Right lobe of liver (tissue), 4 donors: ENCODE measurements around the gene CCT6B.

Experiments used
- POLR2A ChIP-seq: fragments of 450-650 bp; IDR thresholded peaks from one replicate; pipeline ENCODE4 v1.6.1; 2017; ENCODE audit warnings: antibody characterized with exemption, mild to moderate bottlenecking
- TF ChIP-seq, protein P1 (sequence below), 4 donors: fragments of 200-600 bp in 3 of 4; fragments of 450-650 bp in 1 of 4; IDR thresholded peaks; one replicate each; pipeline versions ENCODE4 v1.5.1 to v1.8.0; 2016 to 2022; ENCODE audit warnings: antibody characterized with exemption in 4 of 4, mild to moderate bottlenecking in 2 of 4
- donor health status: DM: no; HTN: no; CAD: no.
- donor health status: DM: no; HTN: no; CAD: no.
- donor health status: DM: no; HTN: yes; CAD: no.

DNA sequence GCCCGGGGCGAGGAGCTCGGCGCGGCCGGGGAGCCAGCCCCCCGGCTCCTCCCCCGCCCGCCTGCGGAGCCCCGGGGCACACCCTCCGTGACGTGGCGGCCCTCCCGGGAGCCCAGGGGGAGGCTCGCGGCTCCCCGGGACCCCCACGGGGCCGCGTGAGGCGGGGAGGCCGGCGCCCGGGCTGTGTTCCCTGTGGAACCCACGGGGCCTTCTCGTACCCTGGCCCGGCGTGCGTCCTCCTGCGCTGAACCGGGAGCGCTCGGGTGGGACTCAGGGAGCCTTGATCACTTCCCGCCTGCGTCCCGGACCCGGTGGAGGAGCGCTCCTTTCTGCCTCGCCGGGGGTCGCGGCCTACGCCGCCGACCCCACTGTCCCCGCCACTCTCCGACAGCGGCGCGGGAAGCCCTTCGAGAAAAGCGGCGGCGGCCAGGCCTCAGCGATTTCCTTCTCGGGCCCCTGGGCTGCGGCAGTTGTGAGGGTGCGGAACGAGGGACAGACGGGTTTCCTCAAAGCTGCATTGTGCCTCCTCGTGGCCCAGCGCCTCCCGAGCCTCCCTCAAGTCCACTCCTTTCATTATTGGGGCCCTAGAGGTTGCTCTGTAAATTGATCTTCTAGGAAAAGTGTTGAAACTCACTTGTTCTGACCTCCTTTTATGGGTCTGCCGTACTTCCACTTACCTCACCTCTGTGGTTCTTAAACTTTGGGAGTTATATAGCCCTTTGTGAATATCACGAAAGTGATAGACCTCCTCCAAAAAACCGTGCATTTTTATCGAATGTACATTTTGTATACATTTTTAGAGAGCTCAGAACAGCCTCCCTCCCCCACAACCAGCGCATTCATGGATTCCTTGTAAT lies 19.6 kb upstream of the CCT6B start:
- TF ChIP-seq, protein P1, sequence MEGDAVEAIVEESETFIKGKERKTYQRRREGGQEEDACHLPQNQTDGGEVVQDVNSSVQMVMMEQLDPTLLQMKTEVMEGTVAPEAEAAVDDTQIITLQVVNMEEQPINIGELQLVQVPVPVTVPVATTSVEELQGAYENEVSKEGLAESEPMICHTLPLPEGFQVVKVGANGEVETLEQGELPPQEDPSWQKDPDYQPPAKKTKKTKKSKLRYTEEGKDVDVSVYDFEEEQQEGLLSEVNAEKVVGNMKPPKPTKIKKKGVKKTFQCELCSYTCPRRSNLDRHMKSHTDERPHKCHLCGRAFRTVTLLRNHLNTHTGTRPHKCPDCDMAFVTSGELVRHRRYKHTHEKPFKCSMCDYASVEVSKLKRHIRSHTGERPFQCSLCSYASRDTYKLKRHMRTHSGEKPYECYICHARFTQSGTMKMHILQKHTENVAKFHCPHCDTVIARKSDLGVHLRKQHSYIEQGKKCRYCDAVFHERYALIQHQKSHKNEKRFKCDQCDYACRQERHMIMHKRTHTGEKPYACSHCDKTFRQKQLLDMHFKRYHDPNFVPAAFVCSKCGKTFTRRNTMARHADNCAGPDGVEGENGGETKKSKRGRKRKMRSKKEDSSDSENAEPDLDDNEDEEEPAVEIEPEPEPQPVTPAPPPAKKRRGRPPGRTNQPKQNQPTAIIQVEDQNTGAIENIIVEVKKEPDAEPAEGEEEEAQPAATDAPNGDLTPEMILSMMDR (IDR thresholded peaks at IDR 0.05): peak; percentile 16 to 36 (median 25)
- peak; percentile 2 for TF ChIP-seq POLR2A
